HepG2 (cell line): Measurements from ENCODE around the gene PIP5KL1. TPM values are rescaled to one million over a fixed set of nuclear protein-coding genes. Genes with fewer than 3 reads are reported as not detected.
A peak's percentile ranks its signal among the peaks of the same experiment; 100 is the strongest.

Experiments
- AGO2 ChIP-seq: fragments of 200-400 bp; formaldehyde crosslinking; optimal IDR thresholded peaks from 2 replicates; pipeline ENCODE3; 2017; ENCODE audit warnings: mild to moderate bottlenecking, low read depth, low read length, moderate library complexity
- FOXA1 ChIP-seq, 2 experiments: fragments of 450-650 bp in 1 of 2; sonication (generic) in 1 of 2; formaldehyde crosslinking in 1 of 2; IDR thresholded peaks; 2 replicates each; pipeline versions ENCODE4 v1.4.0 to v1.6.1; 2016 to 2020; ENCODE audit warnings: missing genetic modification reagents in 1 of 2
- JARID2 ChIP-seq: sonication (generic); formaldehyde crosslinking; IDR thresholded peaks from 2 replicates; pipeline ENCODE4 v1.8.1; 2023; ENCODE audit warnings: missing genetic modification reagents, inconsistent platforms; ENCODE audit not compliant: insufficient replicate concordance
- KDM2A ChIP-seq: sonication (generic); formaldehyde crosslinking; IDR thresholded peaks from 2 replicates; pipeline ENCODE4 v1.4.0; 2020; ENCODE audit warnings: low read depth, missing genetic modification reagents, borderline replicate concordance
- MEIS2 ChIP-seq: sonication (generic); formaldehyde crosslinking; IDR thresholded peaks from 2 replicates; pipeline ENCODE4 v1.9.0; 2021; ENCODE audit warnings: mild to moderate bottlenecking, missing genetic modification reagents
- TBP ChIP-seq: sonication (generic); formaldehyde crosslinking; IDR thresholded peaks from 2 replicates; pipeline ENCODE4 v1.5.0; 2020; ENCODE audit warnings: missing genetic modification reagents
- ZNF136 ChIP-seq: sonication (generic); formaldehyde crosslinking; IDR thresholded peaks from 2 replicates; pipeline ENCODE4 v1.8.1; 2022; ENCODE audit warnings: low read depth, mild to moderate bottlenecking, moderate library complexity, missing genetic modification reagents
- ZNF234 ChIP-seq: sonication (generic); formaldehyde crosslinking; conservative IDR thresholded peaks from 2 replicates; pipeline ENCODE4 v1.5.1; 2020; ENCODE audit warnings: mild to moderate bottlenecking, missing genetic modification reagents
- ZNF781 ChIP-seq: sonication (generic); formaldehyde crosslinking; IDR thresholded peaks from 2 replicates; pipeline ENCODE4 v1.5.1; 2020; ENCODE audit warnings: borderline replicate concordance, mild to moderate bottlenecking, missing genetic modification reagents; ENCODE audit errors: not compliant biosample characterization
- ZNF879 ChIP-seq: sonication (generic); formaldehyde crosslinking; IDR thresholded peaks from 2 replicates; pipeline ENCODE4 v1.8.1; 2023; ENCODE audit warnings: missing genetic modification reagents
- polyA plus RNA-seq, 8 experiments: library from polyadenylated mRNA; depleted of rRNA in 3 of 8; stranded (reverse) in 7 of 8; unstranded in 1 of 8; fragments of >200 nt; fragmentation: Illumina TruSeq in 4 of 8; extraction: Trizol in 4 of 8; gene quantifications; 2 replicates each; pipeline versions ENCODE4 v1.2.1 to v1.2.3, GENCODE V29; 2011 to 2016; ENCODE audit warnings: low read depth in 4 of 8, missing spikeins in 1 of 8, mixed read lengths in 1 of 8; ENCODE audit not compliant: insufficient read depth in 1 of 8
- total RNA-seq, 5 experiments: library from RNA; depleted of rRNA; stranded (reverse); fragments of >200 nt; fragmentation: Illumina TruSeq; extraction: Trizol; gene quantifications; 2 replicates each; pipeline ENCODE4 v1.2.3, GENCODE V29; 2016; ENCODE audit warnings: low read depth in 1 of 5
- TF ChIP-seq, protein P1 (sequence below): sonication (generic); formaldehyde crosslinking; IDR thresholded peaks from 2 replicates; pipeline ENCODE4 v1.5.0; 2020; ENCODE audit warnings: mild to moderate bottlenecking, missing genetic modification reagents, borderline replicate concordance
- TF ChIP-seq, protein P2 (sequence below), 2 experiments: fragments of 450-650 bp in 1 of 2; sonication (generic) in 1 of 2; formaldehyde crosslinking; IDR thresholded peaks; 2 replicates each; pipeline versions ENCODE4 v1.5.0 to v1.8.0; 2020 to 2022; ENCODE audit warnings: mild to moderate bottlenecking in 1 of 2, missing genetic modification reagents in 1 of 2
- TF ChIP-seq, protein P3 (sequence below): sonication (generic); formaldehyde crosslinking; conservative IDR thresholded peaks from 2 replicates; pipeline ENCODE4 v1.4.0; 2020; ENCODE audit warnings: mild to moderate bottlenecking, missing genetic modification reagents, moderate library complexity
- TF ChIP-seq, protein P4 (sequence below): IDR thresholded peaks from 2 replicates; pipeline ENCODE4 v1.6.1; 2016; ENCODE audit warnings: mild to moderate bottlenecking, missing biosample characterization, missing genetic modification reagents

The PIP5KL1 gene
- total and polyA plus RNA-seq, 2 of the 13 experiments (the other 11 are each of a cell fraction or from before 2014, with no cell fraction given), result 0.20 to 0.49 TPM

DNA sequence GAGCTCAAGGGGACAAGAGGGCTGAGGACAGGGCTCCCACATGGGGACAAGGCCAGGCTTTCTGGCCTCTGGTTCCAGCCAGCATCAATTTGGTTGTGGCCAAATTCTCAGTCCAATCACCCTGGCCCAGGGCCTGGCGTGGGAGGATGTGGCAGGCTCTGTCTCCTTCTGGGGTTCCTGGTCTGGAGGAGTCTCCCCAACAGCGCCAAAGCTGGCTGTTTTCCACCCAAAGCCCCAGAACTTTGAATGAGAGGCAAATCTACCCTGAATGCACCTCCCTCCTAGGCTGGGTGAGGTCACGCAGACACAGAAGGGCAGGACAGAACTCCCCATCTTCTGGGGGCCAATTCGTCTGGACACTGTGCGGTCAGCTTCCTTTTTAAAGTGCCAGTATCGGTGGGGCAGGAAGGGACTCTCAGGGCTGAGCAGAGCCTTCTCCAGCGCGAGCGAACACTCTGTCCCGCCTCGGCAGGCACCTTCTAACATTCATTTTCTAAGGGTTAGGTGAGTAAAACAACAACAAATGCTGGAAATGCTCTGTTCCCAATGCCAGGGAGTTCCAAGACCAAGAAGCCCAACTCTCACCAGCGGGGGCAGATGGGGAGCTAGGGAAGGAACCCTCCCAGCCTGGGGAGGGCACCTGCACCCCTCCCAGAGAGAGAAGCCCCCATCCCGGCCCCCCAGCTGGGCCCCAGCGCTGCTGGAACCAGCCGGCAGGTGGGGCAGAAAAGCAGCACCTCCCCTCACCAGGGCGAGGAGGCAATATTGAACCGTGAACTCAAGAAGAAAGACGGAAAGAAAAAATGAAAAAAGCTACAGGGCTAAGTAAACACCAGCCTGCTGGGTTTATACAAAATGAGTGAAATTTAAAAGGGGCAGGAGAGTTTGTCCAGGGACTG lies 10.7 kb upstream of the PIP5KL1 start (continued):
- TF ChIP-seq, protein P1, sequence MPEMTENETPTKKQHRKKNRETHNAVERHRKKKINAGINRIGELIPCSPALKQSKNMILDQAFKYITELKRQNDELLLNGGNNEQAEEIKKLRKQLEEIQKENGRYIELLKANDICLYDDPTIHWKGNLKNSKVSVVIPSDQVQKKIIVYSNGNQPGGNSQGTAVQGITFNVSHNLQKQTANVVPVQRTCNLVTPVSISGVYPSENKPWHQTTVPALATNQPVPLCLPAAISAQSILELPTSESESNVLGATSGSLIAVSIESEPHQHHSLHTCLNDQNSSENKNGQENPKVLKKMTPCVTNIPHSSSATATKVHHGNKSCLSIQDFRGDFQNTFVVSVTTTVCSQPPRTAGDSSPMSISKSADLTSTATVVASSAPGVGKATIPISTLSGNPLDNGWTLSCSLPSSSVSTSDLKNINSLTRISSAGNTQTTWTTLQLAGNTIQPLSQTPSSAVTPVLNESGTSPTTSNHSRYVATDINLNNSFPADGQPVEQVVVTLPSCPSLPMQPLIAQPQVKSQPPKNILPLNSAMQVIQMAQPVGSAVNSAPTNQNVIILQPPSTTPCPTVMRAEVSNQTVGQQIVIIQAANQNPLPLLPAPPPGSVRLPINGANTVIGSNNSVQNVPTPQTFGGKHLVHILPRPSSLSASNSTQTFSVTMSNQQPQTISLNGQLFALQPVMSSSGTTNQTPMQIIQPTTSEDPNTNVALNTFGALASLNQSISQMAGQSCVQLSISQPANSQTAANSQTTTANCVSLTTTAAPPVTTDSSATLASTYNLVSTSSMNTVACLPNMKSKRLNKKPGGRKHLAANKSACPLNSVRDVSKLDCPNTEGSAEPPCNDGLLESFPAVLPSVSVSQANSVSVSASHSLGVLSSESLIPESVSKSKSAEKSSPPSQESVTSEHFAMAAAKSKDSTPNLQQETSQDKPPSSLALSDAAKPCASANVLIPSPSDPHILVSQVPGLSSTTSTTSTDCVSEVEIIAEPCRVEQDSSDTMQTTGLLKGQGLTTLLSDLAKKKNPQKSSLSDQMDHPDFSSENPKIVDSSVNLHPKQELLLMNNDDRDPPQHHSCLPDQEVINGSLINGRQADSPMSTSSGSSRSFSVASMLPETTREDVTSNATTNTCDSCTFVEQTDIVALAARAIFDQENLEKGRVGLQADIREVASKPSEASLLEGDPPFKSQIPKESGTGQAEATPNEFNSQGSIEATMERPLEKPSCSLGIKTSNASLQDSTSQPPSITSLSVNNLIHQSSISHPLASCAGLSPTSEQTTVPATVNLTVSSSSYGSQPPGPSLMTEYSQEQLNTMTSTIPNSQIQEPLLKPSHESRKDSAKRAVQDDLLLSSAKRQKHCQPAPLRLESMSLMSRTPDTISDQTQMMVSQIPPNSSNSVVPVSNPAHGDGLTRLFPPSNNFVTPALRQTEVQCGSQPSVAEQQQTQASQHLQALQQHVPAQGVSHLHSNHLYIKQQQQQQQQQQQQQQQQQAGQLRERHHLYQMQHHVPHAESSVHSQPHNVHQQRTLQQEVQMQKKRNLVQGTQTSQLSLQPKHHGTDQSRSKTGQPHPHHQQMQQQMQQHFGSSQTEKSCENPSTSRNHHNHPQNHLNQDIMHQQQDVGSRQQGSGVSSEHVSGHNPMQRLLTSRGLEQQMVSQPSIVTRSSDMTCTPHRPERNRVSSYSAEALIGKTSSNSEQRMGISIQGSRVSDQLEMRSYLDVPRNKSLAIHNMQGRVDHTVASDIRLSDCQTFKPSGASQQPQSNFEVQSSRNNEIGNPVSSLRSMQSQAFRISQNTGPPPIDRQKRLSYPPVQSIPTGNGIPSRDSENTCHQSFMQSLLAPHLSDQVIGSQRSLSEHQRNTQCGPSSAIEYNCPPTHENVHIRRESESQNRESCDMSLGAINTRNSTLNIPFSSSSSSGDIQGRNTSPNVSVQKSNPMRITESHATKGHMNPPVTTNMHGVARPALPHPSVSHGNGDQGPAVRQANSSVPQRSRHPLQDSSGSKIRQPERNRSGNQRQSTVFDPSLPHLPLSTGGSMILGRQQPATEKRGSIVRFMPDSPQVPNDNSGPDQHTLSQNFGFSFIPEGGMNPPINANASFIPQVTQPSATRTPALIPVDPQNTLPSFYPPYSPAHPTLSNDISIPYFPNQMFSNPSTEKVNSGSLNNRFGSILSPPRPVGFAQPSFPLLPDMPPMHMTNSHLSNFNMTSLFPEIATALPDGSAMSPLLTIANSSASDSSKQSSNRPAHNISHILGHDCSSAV (CRISPR knock-in tag), result no peak
- no peak for TF ChIP-seq ZNF879 (CRISPR knock-in tag)
- TF ChIP-seq, protein P2, sequence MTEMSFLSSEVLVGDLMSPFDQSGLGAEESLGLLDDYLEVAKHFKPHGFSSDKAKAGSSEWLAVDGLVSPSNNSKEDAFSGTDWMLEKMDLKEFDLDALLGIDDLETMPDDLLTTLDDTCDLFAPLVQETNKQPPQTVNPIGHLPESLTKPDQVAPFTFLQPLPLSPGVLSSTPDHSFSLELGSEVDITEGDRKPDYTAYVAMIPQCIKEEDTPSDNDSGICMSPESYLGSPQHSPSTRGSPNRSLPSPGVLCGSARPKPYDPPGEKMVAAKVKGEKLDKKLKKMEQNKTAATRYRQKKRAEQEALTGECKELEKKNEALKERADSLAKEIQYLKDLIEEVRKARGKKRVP (CRISPR knock-in tag; IDR thresholded peaks at IDR 0.05), result no peak
- no peak for TF ChIP-seq TBP (CRISPR knock-in tag)
- no peak for TF ChIP-seq MEIS2 (CRISPR knock-in tag)
- no peak for TF ChIP-seq FOXA1 (IDR thresholded peaks at IDR 0.05)
- TF ChIP-seq FOXA1 (CRISPR knock-in tag; IDR thresholded peaks at IDR 0.05), result no peak
- TF ChIP-seq, protein P3, sequence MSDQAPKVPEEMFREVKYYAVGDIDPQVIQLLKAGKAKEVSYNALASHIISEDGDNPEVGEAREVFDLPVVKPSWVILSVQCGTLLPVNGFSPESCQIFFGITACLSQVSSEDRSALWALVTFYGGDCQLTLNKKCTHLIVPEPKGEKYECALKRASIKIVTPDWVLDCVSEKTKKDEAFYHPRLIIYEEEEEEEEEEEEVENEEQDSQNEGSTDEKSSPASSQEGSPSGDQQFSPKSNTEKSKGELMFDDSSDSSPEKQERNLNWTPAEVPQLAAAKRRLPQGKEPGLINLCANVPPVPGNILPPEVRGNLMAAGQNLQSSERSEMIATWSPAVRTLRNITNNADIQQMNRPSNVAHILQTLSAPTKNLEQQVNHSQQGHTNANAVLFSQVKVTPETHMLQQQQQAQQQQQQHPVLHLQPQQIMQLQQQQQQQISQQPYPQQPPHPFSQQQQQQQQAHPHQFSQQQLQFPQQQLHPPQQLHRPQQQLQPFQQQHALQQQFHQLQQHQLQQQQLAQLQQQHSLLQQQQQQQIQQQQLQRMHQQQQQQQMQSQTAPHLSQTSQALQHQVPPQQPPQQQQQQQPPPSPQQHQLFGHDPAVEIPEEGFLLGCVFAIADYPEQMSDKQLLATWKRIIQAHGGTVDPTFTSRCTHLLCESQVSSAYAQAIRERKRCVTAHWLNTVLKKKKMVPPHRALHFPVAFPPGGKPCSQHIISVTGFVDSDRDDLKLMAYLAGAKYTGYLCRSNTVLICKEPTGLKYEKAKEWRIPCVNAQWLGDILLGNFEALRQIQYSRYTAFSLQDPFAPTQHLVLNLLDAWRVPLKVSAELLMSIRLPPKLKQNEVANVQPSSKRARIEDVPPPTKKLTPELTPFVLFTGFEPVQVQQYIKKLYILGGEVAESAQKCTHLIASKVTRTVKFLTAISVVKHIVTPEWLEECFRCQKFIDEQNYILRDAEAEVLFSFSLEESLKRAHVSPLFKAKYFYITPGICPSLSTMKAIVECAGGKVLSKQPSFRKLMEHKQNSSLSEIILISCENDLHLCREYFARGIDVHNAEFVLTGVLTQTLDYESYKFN (CRISPR knock-in tag), result no peak
- no peak for TF ChIP-seq KDM2A
- TF ChIP-seq, protein P4, sequence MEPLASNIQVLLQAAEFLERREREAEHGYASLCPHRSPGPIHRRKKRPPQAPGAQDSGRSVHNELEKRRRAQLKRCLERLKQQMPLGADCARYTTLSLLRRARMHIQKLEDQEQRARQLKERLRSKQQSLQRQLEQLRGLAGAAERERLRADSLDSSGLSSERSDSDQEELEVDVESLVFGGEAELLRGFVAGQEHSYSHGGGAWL (CRISPR knock-in tag), result no peak
- TF ChIP-seq JARID2, result no peak
- TF ChIP-seq ZNF781 (CRISPR knock-in tag), result no peak
- peak; percentile 50 for TF ChIP-seq AGO2
- TF ChIP-seq ZNF234 (CRISPR knock-in tag), result no peak
- TF ChIP-seq ZNF136 (CRISPR knock-in tag), result no peak
